SH-SY5Y (cell line): ENCODE data around the gene EPAS1.

ENCODE experiments used
- GATA2 ChIP-seq: IDR thresholded peaks from 2 replicates; pipeline ENCODE4 v1.6.1; 2011; ENCODE audit warnings: mild to moderate bottlenecking, low read depth, low read length
- GATA3 ChIP-seq: IDR thresholded peaks from 2 replicates; pipeline ENCODE4 v1.6.1; 2011; ENCODE audit warnings: low read depth, mild to moderate bottlenecking, low read length, moderate library complexity

DNA sequence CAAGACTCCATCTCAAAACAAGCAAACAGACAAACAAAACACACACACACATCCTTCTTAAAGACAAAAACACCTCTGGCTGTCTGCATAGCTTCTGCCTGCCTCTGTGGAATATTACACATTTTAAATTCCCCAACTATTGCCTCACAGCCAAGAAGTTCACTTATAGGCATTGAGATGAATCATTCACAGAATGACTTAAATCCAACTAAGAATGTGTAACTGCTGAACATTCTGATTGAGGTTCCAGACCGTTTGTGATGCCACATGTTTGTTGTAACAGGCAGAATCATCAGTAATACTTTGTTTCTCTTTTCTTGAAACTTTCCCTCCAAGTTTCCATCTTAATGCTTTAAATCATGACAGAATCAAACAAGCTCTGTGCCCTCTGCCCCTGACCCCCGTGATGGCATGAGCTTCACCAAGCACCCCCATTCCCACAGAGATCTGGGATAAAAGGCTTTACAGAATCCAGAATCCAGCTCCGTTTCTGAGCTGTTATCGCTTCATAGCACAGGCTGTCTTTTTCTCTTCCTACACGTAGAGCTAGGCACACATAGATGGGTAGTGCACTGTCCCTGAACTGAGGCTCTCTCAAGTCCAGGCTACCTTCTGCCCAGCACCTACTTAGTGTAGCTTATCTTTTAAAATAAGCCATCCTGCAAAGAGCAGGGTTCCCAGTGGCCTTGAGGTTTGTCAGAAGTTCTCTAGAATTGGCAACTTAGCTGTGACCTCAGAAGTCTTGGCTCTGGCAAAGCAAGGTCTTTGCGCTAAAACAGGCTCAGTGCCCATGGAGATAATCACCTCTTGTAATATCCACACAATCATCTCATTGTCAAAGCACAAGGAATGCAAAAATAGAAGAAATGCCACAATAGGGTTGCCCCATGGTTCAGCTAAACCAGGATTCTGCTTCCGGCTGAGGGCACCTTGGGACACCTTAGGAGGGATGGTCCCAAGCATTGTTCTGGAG, 32.9 kb downstream of the EPAS1 start:
- TF ChIP-seq GATA3, result no peak
- no peak for TF ChIP-seq GATA2
